SJSA1 (cell line): ENCODE data around the gene EEPD1. TPM values are rescaled to one million over a fixed set of nuclear protein-coding genes. Genes with fewer than 3 reads are reported as not detected.
A peak's percentile ranks its signal among the peaks of the same experiment; 100 is the strongest.

Experiments
- DNase-seq, 2 experiments: peaks; one replicate each; pipeline ENCODE4 v3.0.0-alpha.2; 2015 to 2020; ENCODE audit warnings: low spot score in 2 of 2, low read depth in 1 of 2
- H3K27ac ChIP-seq: fragments of 250-450 bp; sonication (Bioruptor Pico); 2 replicates; pipeline ENCODE4 v1.5.1; 2020; ENCODE audit warnings: mild to moderate bottlenecking, moderate library complexity
- H3K27me3 ChIP-seq: fragments of 250-450 bp; sonication (Bioruptor Pico); replicated peaks from 2 replicates; pipeline ENCODE4 v1.5.1; 2020; ENCODE audit warnings: mild to moderate bottlenecking, moderate library complexity
- H3K36me3 ChIP-seq: fragments of 250-450 bp; sonication (Bioruptor Pico); 2 replicates; pipeline ENCODE4 v1.5.1; 2020; ENCODE audit warnings: mild to moderate bottlenecking
- H3K4me1 ChIP-seq: fragments of 250-450 bp; sonication (Bioruptor Pico); replicated peaks from 2 replicates; pipeline ENCODE4 v1.6.1; 2021; ENCODE audit warnings: mild to moderate bottlenecking
- H3K4me3 ChIP-seq: fragments of 250-450 bp; sonication (Bioruptor Pico); 2 replicates; pipeline ENCODE4 v1.5.1; 2020; ENCODE audit warnings: mild to moderate bottlenecking
- H3K9me3 ChIP-seq: fragments of 250-450 bp; sonication (Bioruptor Pico); replicated peaks from 2 replicates; pipeline ENCODE4 v1.5.1; 2020; ENCODE audit warnings: mild to moderate bottlenecking
- total RNA-seq: library from RNA; depleted of rRNA; stranded (reverse); fragments of >200 nt; shearing (Covaris generic); gene quantifications from 2 replicates; pipeline ENCODE4 v1.2.3, GENCODE V29; 2014

EEPD1 gene
- total RNA-seq, 1 experiment from 2014 or later = 12.4 TPM

GRCh38 chr7:36288501-36288900 lies 135.4 kb downstream of the EEPD1 start:
- H3K27me3 ChIP-seq = no peaks in the 10 kb centered on the region
- peaks cover 26% of the 10 kb centered on the region for H3K4me1 ChIP-seq
- H3K27ac ChIP-seq = no peak overlapping the region
- DNase-seq = no peak
- 0 out of 2 replicates have a peak, but pooled peaks cover 6% of the 10 kb centered on the region for H3K36me3 ChIP-seq
- no peaks in the 10 kb centered on the region for H3K9me3 ChIP-seq
- no peak overlapping the region for H3K4me3 ChIP-seq

- peaks cover 26% of the 10 kb centered on the region for H3K4me1 ChIP-seq
- 0 out of 2 replicates have a peak, but pooled peaks cover 6% of the 10 kb centered on the region for H3K36me3 ChIP-seq
- no peaks in the 10 kb centered on the region for H3K27me3 ChIP-seq
- H3K27ac ChIP-seq = no peak overlapping the region
- no peaks in the 10 kb centered on the region for H3K9me3 ChIP-seq
- DNase-seq = no peak
- H3K4me3 ChIP-seq = no peak overlapping the region
Measured at GRCh38 chr7:36289833-36290661, 137.0 kb downstream of the EEPD1 start.

- Histone ChIP-seq H3K4me1 (peaks cover 32% of the 10 kb centered on the region), H3K4me3 (peak overlapping the region; percentile 21), H3K27me3 (no peaks in the 10 kb centered on the region), H3K27ac (peak overlapping the region; percentile 79), H3K36me3 (0 out of 2 replicates have a peak, but pooled peaks cover 6% of the 10 kb centered on the region), H3K9me3 (no peaks in the 10 kb centered on the region)
- peak; percentile 89 to 92 for DNase-seq
Measured at GRCh38 chr7:36291387-36292316, 138.6 kb downstream of the EEPD1 start.

GRCh38 chr7:36295090-36295489 lies 142.0 kb downstream of the EEPD1 start:
- Histone ChIP-seq H3K27me3 (no peaks in the 10 kb centered on the region), H3K27ac (no peak overlapping the region), H3K36me3 (0 out of 2 replicates have a peak, but pooled peaks cover 3% of the 10 kb centered on the region)

GRCh38 chr7:36296284-36296683 lies 143.2 kb downstream of the EEPD1 start:
- no peaks in the 10 kb centered on the region for H3K36me3 ChIP-seq

More at GRCh38 chr7:36295090-36295489, 142.0 kb downstream of the EEPD1 start:
- Histone ChIP-seq H3K9me3 (no peaks in the 10 kb centered on the region), H3K4me3 (no peak overlapping the region), H3K4me1 (peaks cover 58% of the 10 kb centered on the region)
- no peak for DNase-seq

GRCh38 chr7:36297364-36298009 lies 144.4 kb downstream of the EEPD1 start:
- Histone ChIP-seq H3K36me3 (no peaks in the 10 kb centered on the region), H3K27me3 (no peaks in the 10 kb centered on the region), H3K4me1 (peaks cover 67% of the 10 kb centered on the region), H3K9me3 (no peaks in the 10 kb centered on the region), H3K27ac (0 out of 2 replicates have a peak overlapping the region, but pooled peaks have one; percentile 31), H3K4me3 (no peak overlapping the region)
- DNase-seq = peak in 1 of 2 experiments; percentile 66

More at GRCh38 chr7:36296284-36296683, 143.2 kb downstream of the EEPD1 start:
- H3K27me3 ChIP-seq = no peaks in the 10 kb centered on the region
- H3K9me3 ChIP-seq = no peaks in the 10 kb centered on the region
- no peak overlapping the region for H3K4me3 ChIP-seq
- H3K4me1 ChIP-seq = peaks cover 67% of the 10 kb centered on the region
- DNase-seq = no peak
- H3K27ac ChIP-seq = no peak overlapping the region

GRCh38 chr7:36298106-36298505 lies 145.1 kb downstream of the EEPD1 start:
- H3K4me1 ChIP-seq = peaks cover 69% of the 10 kb centered on the region
- H3K4me3 ChIP-seq = no peak overlapping the region
- DNase-seq = peak; percentile 49 to 65
- no peaks in the 10 kb centered on the region for H3K9me3 ChIP-seq
- no peaks in the 10 kb centered on the region for H3K27me3 ChIP-seq
- H3K27ac ChIP-seq = peak overlapping the region; percentile 56
- H3K36me3 ChIP-seq = no peaks in the 10 kb centered on the region

- peaks cover 79% of the 10 kb centered on the region for H3K4me1 ChIP-seq
- H3K36me3 ChIP-seq = no peaks in the 10 kb centered on the region
- no peaks in the 10 kb centered on the region for H3K9me3 ChIP-seq
- H3K4me3 ChIP-seq = no peak overlapping the region
- DNase-seq = peak in 1 of 2 experiments; percentile 34
- H3K27ac ChIP-seq = peak overlapping the region; percentile 56
- H3K27me3 ChIP-seq = no peaks in the 10 kb centered on the region
Measured at GRCh38 chr7:36299223-36299774, 146.2 kb downstream of the EEPD1 start.

- DNase-seq = peak; percentile 89 to 94
- H3K4me3 ChIP-seq = no peak overlapping the region
- no peaks in the 10 kb centered on the region for H3K36me3 ChIP-seq
- no peaks in the 10 kb centered on the region for H3K27me3 ChIP-seq
- H3K9me3 ChIP-seq = no peaks in the 10 kb centered on the region
- peaks cover 85% of the 10 kb centered on the region for H3K4me1 ChIP-seq
- H3K27ac ChIP-seq = peak overlapping the region; percentile 93
Measured at GRCh38 chr7:36299823-36300341, 146.8 kb downstream of the EEPD1 start.

GRCh38 chr7:36300696-36301350 lies 147.8 kb downstream of the EEPD1 start:
- Histone ChIP-seq H3K4me1 (peaks cover 92% of the 10 kb centered on the region), H3K36me3 (no peaks in the 10 kb centered on the region)
- no peak for DNase-seq

GRCh38 chr7:36301914-36302771 lies 149.1 kb downstream of the EEPD1 start:
- peak overlapping the region; percentile 93 for H3K27ac ChIP-seq
- H3K4me3 ChIP-seq = no peak overlapping the region
- H3K9me3 ChIP-seq = no peaks in the 10 kb centered on the region
- H3K27me3 ChIP-seq = no peaks in the 10 kb centered on the region
- H3K36me3 ChIP-seq = no peaks in the 10 kb centered on the region
- peak; percentile 79 to 80 for DNase-seq
- H3K4me1 ChIP-seq = peaks cover 81% of the 10 kb centered on the region

More at GRCh38 chr7:36300696-36301350, 147.8 kb downstream of the EEPD1 start:
- no peak overlapping the region for H3K4me3 ChIP-seq
- peak overlapping the region; percentile 93 for H3K27ac ChIP-seq
- no peaks in the 10 kb centered on the region for H3K27me3 ChIP-seq
- H3K9me3 ChIP-seq = no peaks in the 10 kb centered on the region
